ENCODE data around the gene CRAMP1. TPM values are rescaled to one million over a fixed set of nuclear protein-coding genes. Genes with fewer than 3 reads are reported as not detected.

Gene CRAMP1
- total RNA-seq, 1 experiment from 2014 or later = 8.1 TPM

DNA sequence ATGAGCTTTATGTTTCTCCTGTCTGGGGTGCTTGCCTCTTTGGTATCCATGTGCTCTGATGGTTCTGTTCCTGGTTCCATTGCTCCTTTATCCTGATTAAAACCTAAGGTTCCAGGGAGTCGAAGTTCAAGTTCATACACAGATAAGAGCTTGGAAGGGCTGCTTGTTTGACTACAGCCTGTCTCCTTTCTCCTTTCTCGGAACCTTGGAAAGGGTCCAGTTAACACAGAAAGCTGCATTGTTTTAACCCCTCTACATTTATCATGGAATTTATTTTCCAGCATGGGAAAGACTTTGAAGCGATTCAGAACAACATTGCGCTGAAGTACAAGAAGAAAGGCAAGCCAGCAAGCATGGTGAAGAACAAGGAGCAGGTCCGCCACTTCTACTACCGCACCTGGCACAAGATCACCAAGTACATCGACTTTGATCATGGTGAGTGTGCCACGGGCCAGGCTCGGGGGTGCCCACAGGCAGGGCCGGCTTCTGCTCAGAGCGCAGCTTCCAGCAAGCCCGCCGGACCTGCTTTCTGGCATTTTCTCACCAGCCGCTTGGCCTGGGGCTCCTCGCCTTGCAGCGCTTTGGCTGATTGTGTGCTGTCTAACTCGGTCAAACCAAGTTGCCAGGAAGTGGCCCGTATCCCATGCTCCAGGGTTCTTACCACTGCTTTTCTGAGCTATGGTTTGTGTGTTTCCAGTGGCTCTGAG is 19.9 kb downstream of the CRAMP1 start:
- no peak for DNase-seq (ENCODE audit: low spot score)

DNA sequence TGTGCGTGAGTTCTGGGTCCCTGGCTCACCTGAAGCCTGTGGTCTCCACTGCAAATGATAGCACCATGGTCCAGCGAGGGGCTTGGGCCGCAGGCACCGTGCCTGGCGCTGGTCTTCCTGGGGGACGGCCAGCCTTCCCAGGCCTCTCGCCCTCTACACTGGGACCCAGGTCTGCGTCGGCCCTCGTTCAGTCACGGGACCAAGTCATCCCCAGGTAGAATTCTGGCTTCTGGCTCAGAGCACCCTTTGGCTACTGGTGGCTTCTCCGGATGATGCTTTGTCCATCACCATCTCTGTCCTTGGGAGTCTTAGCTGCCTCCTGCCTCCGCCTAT is 20.4 kb downstream of the CRAMP1 start:
- DNase-seq (ENCODE audit: low spot score) = no peak

DNA sequence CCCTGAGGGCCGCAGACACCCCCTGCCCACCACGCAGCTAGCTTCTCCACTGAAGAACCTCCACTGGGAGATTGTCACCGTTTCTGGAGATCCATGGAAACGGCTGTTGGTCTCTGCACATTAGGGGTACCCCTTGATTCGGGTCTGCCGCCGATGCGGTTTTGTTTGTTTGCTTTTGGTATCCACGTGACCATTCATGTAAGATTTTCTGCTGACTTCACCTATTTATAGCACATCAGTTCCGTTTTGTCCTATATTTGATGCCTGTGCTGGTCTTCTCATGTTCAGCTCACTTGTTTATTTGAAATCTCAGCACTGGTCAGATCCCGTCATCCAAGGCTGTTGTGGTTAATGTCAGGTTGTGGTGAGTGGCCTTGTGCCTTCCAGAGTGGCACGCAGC is 21.1 kb downstream of the CRAMP1 start:
- no peak for DNase-seq (ENCODE audit: low spot score)

DNA sequence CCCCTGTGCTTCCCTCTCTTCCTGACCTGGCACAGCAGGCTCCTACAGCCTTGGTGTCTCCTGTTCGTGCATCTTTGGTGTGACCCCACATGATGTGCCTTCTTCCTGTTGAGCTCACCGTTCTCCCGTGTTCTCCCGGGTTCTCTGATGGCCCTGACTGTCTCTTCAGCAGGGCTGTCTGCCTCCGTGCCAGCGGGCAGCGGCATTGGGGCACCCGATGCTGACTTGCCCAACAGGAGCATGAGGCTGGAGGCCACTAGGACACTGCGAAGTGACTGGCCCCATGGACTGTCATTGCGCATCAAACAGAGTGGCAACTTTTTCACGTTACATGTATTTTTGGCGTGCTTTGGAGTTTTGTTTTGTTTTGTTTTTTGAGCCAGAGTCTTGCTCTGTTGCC is 22.4 kb downstream of the CRAMP1 start:
- no peak for DNase-seq (ENCODE audit: low spot score)

DNA sequence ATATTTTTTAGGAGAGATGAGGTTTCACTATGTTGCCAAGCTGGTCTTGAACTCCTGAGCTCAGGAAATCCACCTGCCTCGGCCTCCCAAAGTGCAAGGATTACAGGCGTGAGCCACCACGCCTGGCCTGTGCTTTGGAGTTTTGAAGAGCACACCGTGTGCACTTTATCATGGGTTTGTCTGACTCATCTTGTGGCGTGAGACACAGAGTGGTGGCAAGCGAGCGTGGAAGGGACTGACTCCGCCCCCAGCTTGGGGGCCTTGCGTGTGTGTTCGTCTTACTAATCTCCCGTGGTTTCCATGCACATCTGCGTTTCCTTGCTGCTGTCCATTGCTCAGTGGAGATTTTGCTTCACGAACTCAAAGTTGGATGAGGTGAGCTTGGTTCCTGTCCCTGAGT is 22.9 kb downstream of the CRAMP1 start:
- no peak for DNase-seq (ENCODE audit: low spot score)

DNA sequence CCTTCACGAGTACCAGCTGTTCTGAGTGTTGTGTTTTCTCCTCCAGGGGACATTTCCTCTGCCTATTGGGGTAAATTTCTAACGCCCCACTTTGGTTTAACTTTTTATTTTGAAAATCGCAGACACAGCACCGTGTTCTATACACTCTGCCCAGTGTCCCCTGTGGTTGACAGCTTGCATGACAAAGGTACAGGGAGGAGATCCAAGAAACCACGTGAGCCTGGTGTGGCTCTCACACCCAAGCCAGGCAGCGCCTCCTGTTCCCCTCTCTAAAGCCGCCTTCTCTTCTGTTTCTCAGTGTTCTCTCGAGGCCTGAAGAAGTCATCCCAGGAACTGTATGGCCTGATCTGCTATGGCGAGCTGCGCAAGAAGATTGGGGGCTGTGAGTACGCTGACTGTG is 25.4 kb downstream of the CRAMP1 start:
- DNase-seq (ENCODE audit: low spot score) = no peak

DNA sequence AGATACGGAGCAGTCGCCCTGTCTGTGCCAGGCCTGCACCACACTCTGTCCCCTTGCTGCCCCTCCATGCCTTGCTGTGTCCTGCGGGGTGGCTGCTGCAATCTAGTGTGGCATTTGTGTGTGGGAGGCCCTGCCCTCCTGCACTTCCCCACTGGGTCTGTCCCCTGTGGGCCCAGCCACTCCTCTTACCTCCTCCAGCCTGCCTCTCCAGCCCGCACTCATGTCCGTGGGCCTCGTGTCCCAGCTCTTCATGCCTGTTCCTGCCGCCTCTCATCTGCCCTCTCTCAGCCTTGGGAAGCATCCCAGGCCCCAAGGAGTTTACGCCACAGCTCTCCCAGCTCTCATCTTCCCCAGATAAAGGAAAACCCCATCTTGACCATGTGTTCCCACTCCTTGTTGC is 26.6 kb downstream of the CRAMP1 start:
- no peak for DNase-seq (ENCODE audit: low spot score)

DNA sequence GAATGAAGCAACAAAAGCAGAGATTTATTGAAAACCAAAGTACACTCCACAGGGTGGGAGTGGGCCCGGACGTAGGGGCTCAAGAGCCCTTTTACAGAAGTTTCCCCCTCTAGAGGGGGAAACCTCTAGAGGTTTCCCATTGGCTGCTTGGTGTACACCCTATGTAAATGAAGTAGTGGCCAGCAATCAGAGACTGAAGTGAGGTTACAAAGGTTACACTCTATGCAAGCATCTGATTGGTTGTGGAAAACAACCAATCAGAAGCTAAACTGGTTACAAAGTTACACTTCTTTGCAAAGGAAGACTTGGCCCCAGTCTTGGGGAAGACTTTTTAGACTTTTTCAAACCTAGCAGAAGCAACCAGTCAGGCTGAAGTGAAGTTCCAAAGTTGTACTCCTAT is 27.1 kb downstream of the CRAMP1 start:
- DNase-seq (ENCODE audit: low spot score) = no peak

DNA sequence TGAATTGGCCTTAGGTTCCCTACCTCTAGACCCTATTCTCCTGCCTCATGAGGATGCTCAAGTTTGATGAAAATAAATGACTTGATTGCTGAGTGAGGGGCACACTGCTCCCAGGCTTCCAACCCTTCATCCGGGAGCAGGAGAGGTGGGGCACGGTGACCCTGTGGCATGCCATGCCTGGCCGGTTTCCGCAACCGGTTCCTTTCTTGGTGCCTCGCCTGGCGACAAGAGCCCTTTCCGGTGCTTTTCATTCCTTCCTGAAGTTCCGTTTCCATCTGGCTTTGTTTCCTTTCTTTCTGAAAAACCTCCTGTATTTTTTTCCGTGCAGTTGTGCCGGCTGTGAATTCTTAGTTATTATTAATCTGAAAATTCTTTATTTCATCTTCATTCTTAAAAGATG is 27.7 kb downstream of the CRAMP1 start:
- no peak for DNase-seq (ENCODE audit: low spot score)

DNA sequence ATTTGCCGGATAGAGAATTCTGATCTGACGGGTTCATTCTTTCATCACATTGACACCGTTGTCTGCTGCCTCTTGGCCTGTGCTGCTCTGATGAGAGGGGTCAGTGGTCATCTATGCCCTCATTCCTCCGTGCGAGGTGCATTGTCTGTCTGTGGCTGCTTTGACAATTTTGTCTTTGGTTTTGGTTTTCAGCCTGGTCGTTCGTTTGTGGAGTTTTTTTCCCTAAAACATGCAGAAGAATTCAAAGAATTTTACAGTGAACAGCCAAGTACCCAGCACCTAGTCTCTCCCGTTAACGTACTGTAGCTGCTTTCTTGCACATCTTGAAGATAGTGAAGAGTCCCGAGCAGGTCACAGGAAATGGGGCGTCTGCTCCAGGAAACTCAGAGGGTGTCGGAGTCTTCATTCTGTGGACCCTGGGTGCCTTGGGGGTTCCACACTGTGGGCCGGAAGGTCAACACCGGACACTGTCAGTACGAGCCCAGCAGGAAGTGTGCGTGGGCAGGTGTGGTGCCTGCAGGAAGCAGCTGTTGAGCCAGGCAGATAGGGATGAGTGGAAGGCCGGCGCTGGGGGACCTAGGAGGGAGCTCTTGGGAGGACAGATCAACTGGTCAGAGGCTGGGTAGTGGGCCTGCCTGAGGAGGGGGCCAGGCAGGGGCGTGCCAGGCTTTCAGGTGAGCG is 28.2 kb downstream of the CRAMP1 start:
- no peak for DNase-seq (ENCODE audit: low spot score)

DNA sequence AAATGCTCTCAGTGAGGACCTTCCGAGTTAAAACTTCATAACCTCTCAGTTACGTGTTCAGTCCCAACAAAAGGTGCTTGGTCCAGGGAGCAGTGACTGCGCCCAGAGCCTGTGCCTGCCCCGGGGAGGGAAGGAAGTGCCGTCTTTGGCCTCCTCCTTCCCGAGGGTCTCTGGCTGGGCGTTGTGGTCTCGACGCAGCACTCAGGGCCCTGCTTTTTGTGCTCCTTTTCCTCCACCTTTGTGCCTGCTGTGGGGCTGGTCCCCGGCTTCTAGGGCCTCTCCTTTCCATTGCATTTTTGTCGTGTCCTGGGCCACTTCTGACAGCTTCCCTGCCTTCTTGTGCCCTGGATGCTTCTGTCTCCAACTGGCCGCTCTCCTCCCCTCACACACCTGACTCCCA is 29.1 kb downstream of the CRAMP1 start:
- DNase-seq (ENCODE audit: low spot score) = no peak

DNA sequence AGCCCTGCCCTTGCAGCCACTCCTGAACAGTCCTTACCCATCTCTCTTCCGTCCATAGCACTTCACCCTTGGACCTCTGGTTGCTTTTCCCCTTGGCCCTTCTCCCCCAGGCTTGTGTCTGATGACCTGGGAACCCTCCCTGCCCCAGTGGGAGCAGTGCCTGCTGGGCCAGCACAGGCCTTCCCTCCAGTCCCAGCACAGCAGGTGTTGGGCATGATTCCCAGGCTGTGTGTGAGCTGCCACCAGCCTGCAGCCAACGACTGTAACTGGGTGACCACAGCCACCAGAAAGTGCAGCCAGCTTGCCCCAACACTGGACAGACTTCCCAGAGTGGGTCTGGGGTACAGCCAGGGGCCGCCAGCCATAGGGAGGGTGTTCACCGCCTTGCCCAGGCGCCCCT is 30.0 kb downstream of the CRAMP1 start:
- no peak for DNase-seq (ENCODE audit: low spot score)

DNA sequence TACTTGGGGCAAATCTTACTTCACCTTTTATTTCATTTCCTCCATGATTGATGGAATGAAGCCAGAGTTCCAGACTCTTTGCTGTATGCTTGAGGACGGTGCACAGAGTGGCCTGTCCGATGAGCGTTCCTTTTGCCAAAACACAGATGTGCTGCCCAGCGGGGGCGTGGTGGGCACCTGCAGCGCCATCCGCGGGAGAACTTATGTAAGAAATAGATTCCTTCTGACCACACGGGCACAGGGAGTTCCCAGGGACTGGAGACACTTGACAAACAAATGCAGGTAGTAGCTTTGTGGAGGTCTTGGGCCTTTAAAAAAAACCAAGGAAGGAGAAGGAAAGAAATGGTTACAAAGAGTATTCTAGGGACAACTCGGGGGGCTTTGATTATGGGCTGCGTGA is 30.6 kb downstream of the CRAMP1 start:
- no peak for DNase-seq (ENCODE audit: low spot score)

DNA sequence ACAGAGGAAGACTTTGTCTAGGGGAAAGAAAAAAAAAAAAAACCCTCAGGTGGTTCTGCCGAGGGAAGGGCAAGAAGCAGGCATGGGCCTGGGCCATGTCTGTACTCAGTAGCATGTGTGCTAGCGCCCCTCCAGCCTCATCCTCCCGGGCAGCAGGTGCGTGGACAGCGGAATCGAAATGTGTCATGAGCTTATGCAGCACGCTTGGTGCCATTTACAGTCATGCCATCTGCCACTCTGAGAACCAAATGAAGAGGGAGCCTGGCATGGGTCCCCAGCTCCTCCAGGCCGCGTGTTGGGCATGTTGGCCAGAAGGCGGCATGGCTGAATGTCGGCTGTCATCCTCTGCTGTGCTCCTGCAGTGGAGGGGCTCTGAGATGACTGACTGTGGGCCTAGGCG is 31.4 kb downstream of the CRAMP1 start:
- no peak for DNase-seq (ENCODE audit: low spot score)

DNA sequence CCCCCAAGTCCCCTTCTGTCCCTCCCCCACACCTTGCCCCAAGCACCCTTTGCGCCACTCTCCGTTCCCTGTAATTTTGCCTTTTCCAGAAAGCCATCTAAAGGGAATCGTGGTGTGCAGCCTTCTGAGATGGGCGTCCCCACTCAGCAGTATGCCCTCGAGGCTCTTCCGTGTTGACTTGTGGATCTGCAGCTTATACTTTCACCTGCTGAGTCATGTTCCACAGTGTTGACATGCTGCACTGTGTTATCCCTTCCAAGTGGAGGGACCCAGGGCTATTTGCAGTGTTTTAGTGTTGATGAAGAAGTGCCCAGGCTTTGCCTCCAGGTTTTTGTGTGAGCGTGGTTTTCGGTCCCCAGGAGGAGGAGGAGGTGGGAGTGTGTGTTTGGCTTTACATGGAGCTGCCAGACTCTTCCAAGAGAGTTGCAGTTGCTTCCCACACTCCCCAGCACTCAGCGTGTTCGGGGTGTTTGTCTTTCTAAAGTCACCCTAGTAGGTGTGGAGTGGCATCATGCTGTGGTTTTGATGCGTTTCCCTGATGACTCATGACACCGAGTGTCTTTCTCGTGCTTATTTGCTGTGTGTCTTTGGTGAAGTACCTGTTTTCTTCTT is 33.9 kb downstream of the CRAMP1 start:
- DNase-seq (ENCODE audit: low spot score) = peak; percentile 67

DNA sequence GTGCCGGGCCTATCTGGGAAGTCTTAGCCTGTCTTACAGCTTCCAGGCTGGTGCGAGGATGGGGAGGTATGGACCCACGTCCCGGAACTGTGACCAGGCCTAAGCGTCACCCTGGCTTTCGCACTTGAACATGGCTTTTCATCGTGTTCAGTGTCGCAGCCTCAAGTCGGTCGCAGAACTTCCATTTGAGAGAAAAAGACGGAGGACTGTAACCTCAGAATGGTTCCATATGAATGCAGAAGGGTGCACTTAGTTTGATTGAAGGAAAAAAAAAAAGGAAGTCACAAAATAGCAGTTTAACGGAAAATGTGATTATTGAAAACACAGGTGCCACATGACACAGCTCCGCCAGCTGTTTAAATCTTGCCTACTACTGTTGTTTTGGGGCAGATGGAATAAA is 35.7 kb downstream of the CRAMP1 start:
- no peak for DNase-seq (ENCODE audit: low spot score)

DNA sequence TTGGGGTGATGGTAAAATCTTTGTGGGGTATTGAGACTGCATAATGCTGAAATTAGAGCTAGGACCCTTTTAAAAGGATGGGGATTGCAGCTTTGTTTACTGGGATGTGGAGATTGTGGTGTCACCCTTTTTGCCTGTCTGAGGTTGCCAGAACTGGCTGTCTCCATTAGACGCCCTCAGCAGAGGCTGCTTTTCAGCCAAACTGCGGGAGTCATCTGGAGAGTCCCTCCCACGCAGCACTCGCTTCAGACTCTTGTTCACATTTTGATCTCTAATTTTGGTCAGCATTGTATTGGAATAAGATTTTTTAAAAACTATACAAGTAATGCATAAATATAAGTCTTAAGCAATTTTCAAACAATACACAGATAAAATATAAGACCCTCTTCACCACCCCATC is 38.0 kb downstream of the CRAMP1 start:
- no peak for DNase-seq (ENCODE audit: low spot score)

DNA sequence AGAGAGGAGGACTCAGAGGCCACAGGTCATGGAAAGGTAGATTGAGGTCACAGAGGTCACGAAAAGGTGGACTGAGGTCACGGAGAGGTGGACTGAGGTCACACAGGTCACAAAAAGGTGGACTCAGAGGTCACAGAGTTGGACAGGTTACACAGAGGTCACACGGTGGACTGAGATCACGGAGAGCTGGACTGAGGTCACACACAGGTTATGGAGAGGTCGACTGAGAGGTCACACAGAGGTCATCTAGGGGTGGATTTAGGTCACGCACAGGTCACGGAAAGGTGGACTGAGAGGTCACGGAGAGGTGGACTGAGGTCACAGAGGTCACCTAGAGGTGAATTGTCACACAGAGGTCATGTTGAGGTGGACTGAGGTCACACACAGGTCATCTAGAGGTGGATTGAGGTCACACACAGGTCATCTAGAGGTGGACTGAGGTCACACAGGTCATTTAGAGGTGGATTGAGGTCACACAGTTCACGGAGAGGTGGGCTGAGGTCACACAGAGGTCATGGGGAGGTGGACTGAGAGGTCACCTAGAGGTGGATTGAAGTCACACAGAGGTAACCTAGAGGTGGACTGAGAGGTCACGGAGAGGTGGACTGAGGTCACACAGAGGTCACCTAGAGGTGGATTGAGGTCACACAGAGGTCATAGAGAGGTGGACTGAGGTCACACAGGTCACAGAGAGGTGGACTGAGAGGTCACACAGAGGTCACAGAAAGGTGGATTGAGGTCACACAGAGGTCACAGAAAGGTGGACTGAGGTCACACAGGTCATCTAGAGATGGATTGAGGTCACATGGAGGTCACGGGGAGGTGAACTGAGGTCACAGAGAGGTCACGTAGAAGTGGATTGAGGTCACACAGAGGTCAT is 39.2 kb downstream of the CRAMP1 start:
- DNase-seq (ENCODE audit: low spot score) = no peak

DNA sequence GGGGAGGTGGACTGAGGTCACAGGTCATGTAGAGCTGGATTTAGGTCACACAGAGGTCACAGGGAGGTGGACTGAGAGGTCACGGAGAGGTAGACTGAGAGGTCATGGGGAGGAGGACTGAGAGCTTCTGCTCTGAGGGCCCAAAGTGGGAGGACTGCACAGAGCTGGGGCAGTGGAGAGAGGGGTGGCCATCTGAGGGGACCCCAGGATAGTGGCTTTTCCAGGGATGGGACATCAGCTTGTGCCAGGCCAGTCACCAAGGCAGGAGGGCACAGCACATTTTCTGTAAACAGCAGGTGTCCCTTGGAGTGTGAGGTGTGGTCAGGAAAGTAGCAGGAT is 39.8 kb downstream of the CRAMP1 start:
- no peak for DNase-seq (ENCODE audit: low spot score)

DNA sequence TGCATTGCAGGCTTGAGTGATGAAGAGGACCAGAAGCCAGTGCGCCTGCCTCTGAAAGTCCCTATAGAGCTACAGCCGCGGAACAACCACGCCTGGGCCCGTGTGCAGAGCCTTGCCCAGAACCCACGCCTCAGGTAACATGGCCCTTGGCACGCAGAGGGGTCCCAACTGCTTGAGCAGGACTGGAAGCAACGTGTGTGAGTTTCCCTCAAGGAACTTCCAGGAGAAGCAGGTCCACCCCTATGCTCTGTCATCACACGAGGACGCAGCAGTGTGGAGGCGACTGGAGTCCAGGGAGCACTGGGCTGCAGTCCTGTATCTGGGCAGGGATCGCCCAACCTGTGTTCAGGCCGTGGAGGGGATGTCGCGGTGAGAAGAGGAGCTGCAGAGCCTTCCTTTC is 40.9 kb downstream of the CRAMP1 start:
- no peak for DNase-seq (ENCODE audit: low spot score)

DNA sequence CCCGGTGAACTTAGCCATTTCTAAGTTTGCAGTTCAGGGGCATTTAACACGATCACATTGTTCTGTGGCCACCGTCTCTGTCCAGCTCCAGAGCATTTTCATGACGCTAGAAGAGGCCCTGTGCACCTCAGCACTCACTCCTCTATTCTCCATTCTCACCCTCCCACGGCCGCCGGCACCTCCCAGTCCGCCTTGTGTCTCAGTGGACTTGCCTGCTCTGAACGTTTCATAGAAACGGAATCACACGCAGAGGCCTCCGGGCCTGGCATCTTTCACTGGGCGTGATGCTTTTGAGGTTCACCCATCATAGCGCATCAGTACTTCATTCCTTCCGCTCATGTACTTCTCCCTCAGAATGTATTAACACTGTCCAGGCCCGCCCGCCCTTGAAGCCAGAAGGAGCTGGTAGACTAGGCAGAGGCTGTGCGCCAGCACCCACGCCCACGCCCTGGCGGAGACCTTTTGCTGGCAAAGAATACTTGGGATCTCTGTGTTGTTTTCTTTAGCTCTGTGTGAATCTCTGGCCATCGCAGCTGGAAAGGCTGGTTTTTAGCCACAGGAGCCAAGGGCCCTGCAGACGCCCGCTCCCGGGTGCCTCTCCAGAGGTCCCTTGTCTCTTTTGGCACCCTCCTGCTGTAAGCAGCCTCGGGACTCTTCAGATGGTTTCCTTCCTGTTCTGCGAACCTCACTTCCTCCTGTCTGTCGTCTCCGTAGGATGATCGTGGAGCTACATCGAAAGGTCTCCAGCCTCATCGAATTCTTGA is 42.5 kb downstream of the CRAMP1 start:
- no peak for DNase-seq (ENCODE audit: low spot score)

DNA sequence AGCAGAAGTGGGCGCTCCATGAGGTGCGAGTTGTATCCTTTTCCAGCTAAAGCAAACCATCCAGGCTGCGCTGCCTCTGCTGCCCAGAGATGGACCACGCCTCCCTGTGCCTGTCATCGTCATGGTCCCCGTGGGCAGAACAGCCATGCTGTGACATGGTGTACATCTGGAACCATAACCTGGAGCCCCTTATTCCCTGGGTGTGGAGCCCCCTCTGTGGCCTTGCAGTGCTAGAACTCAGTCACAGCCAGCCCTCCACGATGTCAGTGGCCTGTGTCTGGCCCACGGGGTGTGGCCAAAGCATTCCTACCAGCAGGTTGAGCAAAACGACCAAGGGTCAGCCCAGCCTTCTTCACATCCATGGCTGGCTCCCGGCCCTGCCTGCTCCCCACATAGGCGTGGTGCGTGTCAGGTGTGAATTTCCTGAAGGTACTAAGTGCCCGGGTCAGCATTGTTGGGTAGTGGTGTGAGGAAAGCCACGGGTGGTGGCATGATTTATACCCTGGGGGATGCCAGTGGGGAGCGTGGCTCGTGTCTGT is 43.2 kb downstream of the CRAMP1 start:
- no peak for DNase-seq (ENCODE audit: low spot score)
